Measurements from ENCODE around the gene GAS2L2.

GRCh38 chr17:35725802-35726126 lies 27.3 kb downstream of the GAS2L2 start:
- TF ChIP-seq POLR2A (IDR thresholded peaks at IDR 0.05): no peak
- no peak for TF ChIP-seq CTCF (IDR thresholded peaks at IDR 0.05)
